A673 (cell line): ENCODE results near the gene CLEC17A. TPM values are rescaled to one million over a fixed set of nuclear protein-coding genes. Genes with fewer than 3 reads are reported as not detected.

Experiments
- BruUV-seq: library from RNA; stranded (reverse); fragments of 400-500 nt; replicated peaks from 2 replicates; lab custom pipeline; 2021; lab: Mats Ljungman, UMichigan
- CTCF ChIA-PET: fragments of 300-600 bp; sonication (Branson Sonifier 250); formaldehyde crosslinking; loops from one replicate; lab custom pipeline; 2022; ENCODE audit warnings: antibody characterized with exemption; lab: Charles Lee
- POLR2A ChIA-PET: fragments of 300-600 bp; sonication (Branson Sonifier 250); formaldehyde crosslinking; loops from one replicate; lab custom pipeline; 2022; ENCODE audit warnings: antibody characterized with exemption; ENCODE audit not compliant: low non-redundant PET; lab: Charles Lee
- DNase-seq: peaks from one replicate; pipeline ENCODE4 v3.0.0-alpha.2; 2015; ENCODE audit warnings: low spot score
- H3K27ac ChIP-seq: fragments of 200-600 bp; sonication (generic); 2 replicates; pipeline ENCODE4 v1.5.1; 2016; ENCODE audit warnings: mixed run types, low read depth, mild to moderate bottlenecking, mixed read lengths, antibody characterized with exemption, low read length; ENCODE audit not compliant: poor library complexity, severe bottlenecking
- H3K27me3 ChIP-seq: fragments of 200-600 bp; sonication (generic); replicated peaks from 2 replicates; pipeline ENCODE4 v1.6.1; 2017; ENCODE audit warnings: mixed run types, low read depth, mild to moderate bottlenecking, mixed read lengths, antibody characterized with exemption, low read length; ENCODE audit not compliant: insufficient read depth, poor library complexity
- H3K36me3 ChIP-seq: fragments of 200-600 bp; sonication (generic); 2 replicates; pipeline ENCODE4 v1.6.1; 2016; ENCODE audit warnings: mixed run types, mild to moderate bottlenecking, mixed read lengths, antibody characterized with exemption, low read length; ENCODE audit not compliant: insufficient read depth, poor library complexity, severe bottlenecking
- H3K4me1 ChIP-seq: fragments of 200-600 bp; sonication (generic); 2 replicates; pipeline ENCODE4 v1.6.1; 2017; ENCODE audit warnings: mixed run types, mild to moderate bottlenecking, mixed read lengths, antibody characterized with exemption, low read length; ENCODE audit not compliant: insufficient read depth, poor library complexity, severe bottlenecking
- H3K4me3 ChIP-seq: fragments of 200-600 bp; sonication (generic); 2 replicates; pipeline ENCODE4 v1.5.1; 2016; ENCODE audit warnings: low read depth, mixed run types, mild to moderate bottlenecking, mixed read lengths, low read length; ENCODE audit not compliant: poor library complexity, severe bottlenecking
- H3K9me3 ChIP-seq: fragments of 200-600 bp; sonication (generic); 2 replicates; pipeline ENCODE4 v1.6.1; 2016; ENCODE audit warnings: mixed run types, low read depth, mild to moderate bottlenecking, mixed read lengths, antibody characterized with exemption, low read length; ENCODE audit not compliant: poor library complexity, severe bottlenecking
- CTCF ChIP-seq: fragments of 300-800, 200-600 bp; sonication (generic); conservative IDR thresholded peaks from 2 replicates; pipeline ENCODE4 v1.5.1; 2017; ENCODE audit warnings: low read depth, mild to moderate bottlenecking, antibody characterized with exemption, low read length, moderate library complexity, mixed read lengths
- EZH2 ChIP-seq: fragments of 200-600 bp; sonication (generic); IDR thresholded peaks from 2 replicates; pipeline ENCODE4 v1.6.1; 2017; ENCODE audit warnings: borderline replicate concordance, low read depth, mild to moderate bottlenecking, mixed read lengths, antibody characterized with exemption, low read length; ENCODE audit not compliant: poor library complexity, severe bottlenecking
- intact Hi-C: fragments of 100-400 bp; cut with micrococcal nuclease; formaldehyde crosslinking; loops from one replicate; pipeline ENCODE4 v1.10.0; 2022; ENCODE audit not compliant: unreplicated experiment
- total RNA-seq: library from RNA; stranded (reverse); gene quantifications from 2 replicates; pipeline ENCODE4 v1.2.3, GENCODE V29; 2021

Gene CLEC17A
- total RNA-seq, 1 experiment from 2014 or later = not detected

GRCh38 chr19:14561847-14562351 is 21.0 kb upstream of the CLEC17A start:
- intact Hi-C loops = no loop called here
- Histone ChIP-seq H3K36me3 (peaks cover 15% of the 10 kb centered on the region), H3K27ac (peak overlapping the region; percentile 4), H3K27me3 (no peaks in the 10 kb centered on the region), H3K4me1 (peaks cover 19% of the 10 kb centered on the region), H3K9me3 (no peaks in the 10 kb centered on the region), H3K4me3 (no peak overlapping the region)
- TF ChIP-seq CTCF (no peak), EZH2 (no peak)
- no TSS peak for BruUV-seq
- ChIA-PET CTCF (interaction anchor here (0.5 kb wide), 1 partner anchor 10 kb away, joined by 9 read pairs; no protein-coding TSS in a partner anchor), POLR2A (no interaction called here)
- DNase-seq = no peak

GRCh38 chr19:14562660-14563589 is 20.0 kb upstream of the CLEC17A start:
- intact Hi-C loops = no loop called here
- Histone ChIP-seq H3K27me3 (no peaks in the 10 kb centered on the region), H3K9me3 (no peaks in the 10 kb centered on the region), H3K4me1 (peaks cover 19% of the 10 kb centered on the region), H3K36me3 (peaks cover 15% of the 10 kb centered on the region), H3K27ac (peak overlapping the region; percentile 19), H3K4me3 (no peak overlapping the region)
- no TSS peak for BruUV-seq
- no peak for DNase-seq
- ChIA-PET CTCF (no interaction called here), POLR2A (no interaction called here)
- TF ChIP-seq EZH2 (no peak), CTCF (no peak)

GRCh38 chr19:14563590-14563926 is 19.3 kb upstream of the CLEC17A start:
- CTCF ChIA-PET = no interaction called here
- intact Hi-C loops = no loop called here
- TF ChIP-seq CTCF = no peak
- no peak for TF ChIP-seq EZH2

More at GRCh38 chr19:14563590-14563926, 19.3 kb upstream of the CLEC17A start:
- Histone ChIP-seq H3K4me3 (no peak overlapping the region), H3K4me1 (peaks cover 18% of the 10 kb centered on the region), H3K27ac (no peak overlapping the region), H3K27me3 (no peaks in the 10 kb centered on the region), H3K36me3 (peaks cover 18% of the 10 kb centered on the region), H3K9me3 (no peaks in the 10 kb centered on the region)
- no peak for DNase-seq
- POLR2A ChIA-PET = no interaction called here
- no TSS peak for BruUV-seq
